Measurements from ENCODE around the gene DAPK1. TPM values are rescaled to one million over a fixed set of nuclear protein-coding genes. Genes with fewer than 3 reads are reported as not detected.

Gene DAPK1
- total and polyA plus RNA-seq, 2 donors (not counting 1 experiment from before 2014, with no cell fraction given): 1.7 to 2.8 TPM

DNA sequence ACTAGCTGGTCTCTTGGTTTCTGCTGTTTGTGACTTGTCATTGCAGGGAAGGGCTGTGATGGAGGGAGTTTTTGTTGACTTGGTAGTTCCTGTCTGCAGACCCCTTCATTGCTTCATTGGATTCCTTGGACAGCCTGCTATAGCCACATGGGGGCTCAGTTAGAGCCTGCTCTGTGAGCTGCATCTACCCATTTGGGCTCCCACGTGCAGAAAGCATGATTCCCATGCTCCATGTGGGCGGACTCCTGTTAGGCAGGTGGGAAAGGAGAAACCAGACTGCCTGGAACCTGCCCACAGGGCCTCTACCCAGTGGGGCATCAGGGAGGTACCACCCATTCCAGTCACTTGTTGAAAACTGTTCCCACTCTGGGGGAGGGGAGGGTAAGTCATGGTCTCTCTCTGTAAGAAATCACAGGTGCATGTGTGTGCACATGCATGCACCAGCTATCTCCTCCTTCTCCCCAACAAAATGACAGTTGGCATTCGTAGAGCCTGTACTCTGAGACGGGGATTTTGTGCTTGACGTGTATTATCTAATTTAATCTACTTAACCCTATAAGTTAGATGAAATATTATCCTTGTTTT lies 61.0 kb downstream of the DAPK1 start:
- Mint-ChIP-seq H3K27me3 (peaks cover 5% of the 10 kb centered on the region), H3K27ac (no peak overlapping the region), H3K4me1 (no peaks in the 10 kb centered on the region), H3K9me3 (ENCODE audit: insufficient read depth) (no peaks in the 10 kb centered on the region), H3K4me3 (no peak overlapping the region)
- Histone ChIP-seq H3K36me3 (replicated peaks in 1 of 2; ENCODE audit: control extremely low read depth in 1 of 2, control insufficient read depth in 1 of 2, extremely low read depth in 1 of 2, insufficient read depth in 2 of 2, low read length in 1 of 2) (no peaks in the 10 kb centered on the region), H3K4me1 (ENCODE audit: control insufficient read depth in 2 of 2, insufficient read depth in 2 of 2, low read length in 2 of 2) (no peaks in the 10 kb centered on the region), H3K79me2 (ENCODE audit: control insufficient read depth, insufficient read depth, low read length) (no peaks in the 10 kb centered on the region), H3K27ac (ENCODE audit: low read length in 2 of 2) (no peak overlapping the region), H3K4me2 (replicated peaks; ENCODE audit: low read depth, low read length, poor library complexity, severe bottlenecking) (no peak overlapping the region), H2AFZ (ENCODE audit: insufficient read depth, low read depth, low read length, poor library complexity, severe bottlenecking) (no peak overlapping the region), H3K9ac (ENCODE audit: low read length) (no peak overlapping the region), H3K9me3 (ENCODE audit: control extremely low read depth in 1 of 3, control insufficient read depth in 2 of 3, insufficient read depth in 1 of 3, low read length in 2 of 3) (peaks cover 0 to 4% (median 0%) of the 10 kb centered on the region in 3 donors), H3K4me3 (ENCODE audit: control extremely low read depth in 1 of 5, extremely low read depth in 1 of 5, insufficient read depth in 1 of 5, low read depth in 2 of 5, low read length in 4 of 5) (no peak overlapping the region), H3K27me3 (replicated peaks in 1 of 4; ENCODE audit: control extremely low read depth in 1 of 4, control insufficient read depth in 3 of 4, insufficient read depth in 4 of 4, low read length in 3 of 4) (no peaks in the 10 kb centered on the region), H4K20me1 (ENCODE audit: control insufficient read depth, insufficient read depth, low read length, poor library complexity, severe bottlenecking) (no peaks in the 10 kb centered on the region)
- DNase-seq (no peak), ATAC-seq (ENCODE audit: low read depth) (no peak)
- CTCF ChIA-PET: no interaction called here
- intact Hi-C loops (cut with micrococcal nuclease): no loop called here
- POLR2A ChIA-PET: no interaction called here
- TF ChIP-seq EZH2 (IDR thresholded peaks at IDR 0.05; ENCODE audit: borderline replicate concordance, insufficient read depth, low read depth, low read length, poor library complexity, severe bottlenecking): no peak
- TF ChIP-seq, protein P1, sequence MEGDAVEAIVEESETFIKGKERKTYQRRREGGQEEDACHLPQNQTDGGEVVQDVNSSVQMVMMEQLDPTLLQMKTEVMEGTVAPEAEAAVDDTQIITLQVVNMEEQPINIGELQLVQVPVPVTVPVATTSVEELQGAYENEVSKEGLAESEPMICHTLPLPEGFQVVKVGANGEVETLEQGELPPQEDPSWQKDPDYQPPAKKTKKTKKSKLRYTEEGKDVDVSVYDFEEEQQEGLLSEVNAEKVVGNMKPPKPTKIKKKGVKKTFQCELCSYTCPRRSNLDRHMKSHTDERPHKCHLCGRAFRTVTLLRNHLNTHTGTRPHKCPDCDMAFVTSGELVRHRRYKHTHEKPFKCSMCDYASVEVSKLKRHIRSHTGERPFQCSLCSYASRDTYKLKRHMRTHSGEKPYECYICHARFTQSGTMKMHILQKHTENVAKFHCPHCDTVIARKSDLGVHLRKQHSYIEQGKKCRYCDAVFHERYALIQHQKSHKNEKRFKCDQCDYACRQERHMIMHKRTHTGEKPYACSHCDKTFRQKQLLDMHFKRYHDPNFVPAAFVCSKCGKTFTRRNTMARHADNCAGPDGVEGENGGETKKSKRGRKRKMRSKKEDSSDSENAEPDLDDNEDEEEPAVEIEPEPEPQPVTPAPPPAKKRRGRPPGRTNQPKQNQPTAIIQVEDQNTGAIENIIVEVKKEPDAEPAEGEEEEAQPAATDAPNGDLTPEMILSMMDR (IDR thresholded peaks at IDR 0.05): no peak
- 90% methylated on average over 2 of the region's 5 CpGs for WGBS (ENCODE audit: insufficient coverage)

DNA sequence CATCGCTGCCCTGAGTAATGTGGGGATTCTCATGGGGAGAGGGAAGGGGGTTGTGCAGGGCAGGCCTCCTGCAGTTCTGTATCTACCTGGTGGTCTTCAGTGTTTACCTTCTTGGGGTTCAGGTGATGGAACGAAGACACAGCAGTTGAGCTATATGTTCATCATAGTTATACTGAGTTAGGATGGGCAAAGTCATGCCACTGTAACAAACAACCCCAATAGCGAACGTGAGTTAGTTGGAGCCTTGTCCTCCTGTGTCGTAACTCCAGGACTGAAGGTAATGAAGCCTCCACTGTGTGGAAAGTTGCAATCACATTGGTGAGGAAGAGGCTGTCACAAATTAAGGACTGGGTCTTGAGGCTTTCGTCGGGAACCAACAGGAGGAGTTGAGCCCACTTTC lies 64.4 kb downstream of the DAPK1 start:
- TF ChIP-seq EZH2 (IDR thresholded peaks at IDR 0.05; ENCODE audit: borderline replicate concordance, insufficient read depth, low read depth, low read length, poor library complexity, severe bottlenecking): no peak
- TF ChIP-seq, protein P1 (IDR thresholded peaks at IDR 0.05): no peak
- Histone ChIP-seq H3K4me2 (replicated peaks; ENCODE audit: low read depth, low read length, poor library complexity, severe bottlenecking) (no peak overlapping the region), H2AFZ (ENCODE audit: insufficient read depth, low read depth, low read length, poor library complexity, severe bottlenecking) (no peak overlapping the region), H3K4me3 (ENCODE audit: control extremely low read depth in 1 of 5, extremely low read depth in 1 of 5, insufficient read depth in 1 of 5, low read depth in 2 of 5, low read length in 4 of 5) (no peak overlapping the region), H3K79me2 (ENCODE audit: control insufficient read depth, insufficient read depth, low read length) (no peaks in the 10 kb centered on the region), H3K27me3 (replicated peaks in 1 of 4; ENCODE audit: control extremely low read depth in 1 of 4, control insufficient read depth in 3 of 4, insufficient read depth in 4 of 4, low read length in 3 of 4) (no peaks in the 10 kb centered on the region), H3K9me3 (ENCODE audit: control extremely low read depth in 1 of 3, control insufficient read depth in 2 of 3, insufficient read depth in 1 of 3, low read length in 2 of 3) (no peaks in the 10 kb centered on the region), H3K9ac (ENCODE audit: low read length) (no peak overlapping the region), H3K27ac (ENCODE audit: low read length in 2 of 2) (no peak overlapping the region), H3K4me1 (ENCODE audit: control insufficient read depth in 2 of 2, insufficient read depth in 2 of 2, low read length in 2 of 2) (no peaks in the 10 kb centered on the region), H3K36me3 (replicated peaks in 1 of 2; ENCODE audit: control extremely low read depth in 1 of 2, control insufficient read depth in 1 of 2, extremely low read depth in 1 of 2, insufficient read depth in 2 of 2, low read length in 1 of 2) (no peaks in the 10 kb centered on the region), H4K20me1 (ENCODE audit: control insufficient read depth, insufficient read depth, low read length, poor library complexity, severe bottlenecking) (no peaks in the 10 kb centered on the region)
- Mint-ChIP-seq H3K27me3 (no peaks in the 10 kb centered on the region), H3K9me3 (ENCODE audit: insufficient read depth) (no peaks in the 10 kb centered on the region), H3K4me3 (no peak overlapping the region), H3K27ac (no peak overlapping the region), H3K4me1 (no peaks in the 10 kb centered on the region)
- no peak for ATAC-seq (ENCODE audit: low read depth)
- intact Hi-C loops (cut with micrococcal nuclease): no loop called here
- no peak for DNase-seq
- ChIA-PET POLR2A (no interaction called here), CTCF (no interaction called here)
- WGBS (ENCODE audit: insufficient coverage): no CpG with 5 or more reads among the region's 7 CpGs
